SK-MEL-5 (cell line): ENCODE data around the gene TRAF5. TPM values are rescaled to one million over a fixed set of nuclear protein-coding genes. Genes with fewer than 3 reads are reported as not detected.
A peak's percentile ranks its signal among the peaks of the same experiment; 100 is the strongest.
"Not testable (repeated sequence)": the region's sequence is repeated elsewhere in the genome, so short reads cannot be mapped to it uniquely, and the experiment has no call there.

Experiments
- DNase-seq: peaks from one replicate; pipeline ENCODE4 v3.0.0-alpha.2; 2016; ENCODE audit warnings: low read depth, low spot score
- in situ Hi-C: cut with HindIII; loops from 2 replicates; pipeline ENCODE4 v1.10.0; 2016; ENCODE audit warnings: low sequenced_read_pairs, high pct_unique_total_duplicates, low pct_unique_long_range_greater_than_20kb
- total RNA-seq: library from RNA; depleted of rRNA; stranded (reverse); fragments of >200 nt; shearing (Covaris generic); gene quantifications from 2 replicates; pipeline ENCODE4 v1.2.3, GENCODE V29; 2014

The TRAF5 gene
- total RNA-seq, 1 experiment from 2014 or later: 12.9 TPM

- DNase-seq: no peak
- in situ Hi-C loops: no loop called here
Measured at GRCh38 chr1:211337430-211338223, 11.0 kb downstream of the TRAF5 start.

GRCh38 chr1:211338224-211338620 lies 11.6 kb downstream of the TRAF5 start:
- no peak for DNase-seq
- in situ Hi-C loops: no loop called here

- in situ Hi-C loops: no loop called here
Measured at GRCh38 chr1:211339631-211340041, 13.0 kb downstream of the TRAF5 start.

GRCh38 chr1:211340622-211341507 lies 14.2 kb downstream of the TRAF5 start:
- in situ Hi-C loops: no loop called here
- DNase-seq: no peak

More at GRCh38 chr1:211339631-211340041, 13.0 kb downstream of the TRAF5 start:
- no peak for DNase-seq

- DNase-seq: no peak
- in situ Hi-C loops: no loop called here
Measured at GRCh38 chr1:211341999-211342398, 15.4 kb downstream of the TRAF5 start.

GRCh38 chr1:211343607-211344006 lies 17.0 kb downstream of the TRAF5 start:
- in situ Hi-C loops: no loop called here
- no peak for DNase-seq

GRCh38 chr1:211344152-211344618 lies 17.6 kb downstream of the TRAF5 start:
- in situ Hi-C loops: no loop called here
- no peak for DNase-seq

GRCh38 chr1:211345719-211346118 lies 19.1 kb downstream of the TRAF5 start:
- in situ Hi-C loops: no loop called here
- DNase-seq: no peak

- in situ Hi-C loops: no loop called here
Measured at GRCh38 chr1:211347077-211347844, 20.6 kb downstream of the TRAF5 start.

GRCh38 chr1:211348547-211348946 lies 21.9 kb downstream of the TRAF5 start:
- DNase-seq: no peak
- in situ Hi-C loops: no loop called here

More at GRCh38 chr1:211347077-211347844, 20.6 kb downstream of the TRAF5 start:
- DNase-seq: no peak

GRCh38 chr1:211349741-211350140 lies 23.1 kb downstream of the TRAF5 start:
- no peak for DNase-seq
- in situ Hi-C loops: no loop called here

GRCh38 chr1:211352055-211352454 lies 25.4 kb downstream of the TRAF5 start:
- in situ Hi-C loops: not testable (repeated sequence)

GRCh38 chr1:211352465-211352864 lies 25.8 kb downstream of the TRAF5 start:
- no peak for DNase-seq
- in situ Hi-C loops: no loop called here

More at GRCh38 chr1:211352055-211352454, 25.4 kb downstream of the TRAF5 start:
- DNase-seq: not testable (repeated sequence)

GRCh38 chr1:211352985-211353515 lies 26.4 kb downstream of the TRAF5 start:
- in situ Hi-C loops: no loop called here
- peak; percentile 68 for DNase-seq

- no peak for DNase-seq
- in situ Hi-C loops: no loop called here
Measured at GRCh38 chr1:211353562-211354212, 27.1 kb downstream of the TRAF5 start.

- no peak for DNase-seq
- in situ Hi-C loops: no loop called here
Measured at GRCh38 chr1:211355873-211356272, 29.2 kb downstream of the TRAF5 start.
